Left renal cortex interstitium (tissue), 4 donors: ENCODE results near the gene RMND5B. TPM values are rescaled to one million over a fixed set of nuclear protein-coding genes. Genes with fewer than 3 reads are reported as not detected.
"Not testable (repeated sequence)": the region's sequence is repeated elsewhere in the genome, so short reads cannot be mapped to it uniquely, and the experiment has no call there.

Experiments used
- DNase-seq, 4 donors: peaks; one replicate each; pipeline ENCODE4 v3.0.0-alpha.2; 2013; ENCODE audit warnings: low read depth in 4 of 4, low spot score in 2 of 4, missing footprints in 1 of 4
- polyA plus RNA-seq, 4 donors: library from polyadenylated mRNA; unstranded; fragments of 120-200 nt; gene quantifications; one replicate each; pipeline ENCODE4 v1.2.1, GENCODE V29; 2013; ENCODE audit not compliant: insufficient read length in 4 of 4

The RMND5B gene, protein sequence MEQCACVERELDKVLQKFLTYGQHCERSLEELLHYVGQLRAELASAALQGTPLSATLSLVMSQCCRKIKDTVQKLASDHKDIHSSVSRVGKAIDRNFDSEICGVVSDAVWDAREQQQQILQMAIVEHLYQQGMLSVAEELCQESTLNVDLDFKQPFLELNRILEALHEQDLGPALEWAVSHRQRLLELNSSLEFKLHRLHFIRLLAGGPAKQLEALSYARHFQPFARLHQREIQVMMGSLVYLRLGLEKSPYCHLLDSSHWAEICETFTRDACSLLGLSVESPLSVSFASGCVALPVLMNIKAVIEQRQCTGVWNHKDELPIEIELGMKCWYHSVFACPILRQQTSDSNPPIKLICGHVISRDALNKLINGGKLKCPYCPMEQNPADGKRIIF
- polyA plus RNA-seq, result 10 to 100 TPM; 30.8 to 39.6 (median 34.7) TPM

- peak in 3 of 4 donors; percentile 64 to 73 (median 67) for DNase-seq
Measured at GRCh38 chr5:178130576-178131445, at the start of gene RMND5B. Gene RMND5B, plus strand, starts transcription at chr5:178131014. Its CDS starts 7,106 bp downstream, at chr5:178138120.

DNA sequence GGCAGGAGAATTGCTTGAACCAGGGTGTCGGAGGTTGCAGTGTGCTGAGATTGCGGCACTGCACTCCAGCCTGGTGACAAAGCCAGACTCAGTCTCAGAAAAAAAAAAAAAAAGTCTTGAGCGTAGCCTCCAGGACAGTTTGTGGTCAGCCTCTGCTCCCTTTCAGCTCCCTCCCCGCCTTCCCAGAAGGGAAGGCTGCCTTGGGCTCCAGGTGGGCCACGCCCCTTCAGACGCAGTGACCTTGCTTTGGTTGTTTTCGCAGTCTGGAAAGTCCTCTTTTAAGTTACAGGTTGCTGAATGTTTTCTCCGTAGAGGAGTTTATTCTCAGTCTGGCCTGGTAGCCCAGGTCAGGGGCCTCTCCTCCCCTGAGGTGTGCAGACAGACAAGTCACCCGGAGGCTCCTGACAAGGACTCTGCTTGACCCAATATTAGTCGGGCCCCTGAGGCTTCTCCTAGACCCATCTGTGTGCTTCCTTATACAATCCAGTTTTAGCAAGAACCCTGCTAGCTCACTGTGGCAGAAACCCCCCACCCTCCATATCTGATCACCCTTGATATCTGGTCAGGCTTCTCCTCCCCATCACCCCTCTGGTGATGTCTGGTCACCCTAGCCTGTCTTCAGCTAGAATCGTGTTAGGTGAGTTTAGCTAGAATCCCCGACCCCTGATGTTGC lies 49.1 kb upstream of the RMND5B start:
- no peak for DNase-seq

- DNase-seq, result no peak
Measured at GRCh38 chr5:178083922-178084321, 46.9 kb upstream of the RMND5B start.

DNA sequence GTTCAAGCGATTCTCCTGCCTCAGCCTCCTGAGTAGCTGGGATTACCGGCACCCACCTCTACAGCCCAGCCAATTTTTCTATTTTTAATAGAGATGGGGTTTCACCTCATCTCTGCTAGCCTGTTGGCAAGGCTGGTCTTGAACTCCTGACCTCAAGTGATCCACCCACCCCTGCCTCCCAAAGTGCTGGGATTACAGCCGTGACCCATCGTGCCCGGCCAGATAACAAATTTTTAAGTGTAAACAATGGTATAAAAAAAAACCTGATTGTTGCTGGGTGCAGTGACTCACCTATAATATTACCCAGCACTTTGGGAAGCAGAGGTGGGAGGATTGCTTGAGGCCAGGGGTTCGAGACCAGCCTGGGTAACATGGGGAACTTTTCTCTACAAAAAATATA lies 45.5 kb upstream of the RMND5B start:
- DNase-seq, result no peak

DNA sequence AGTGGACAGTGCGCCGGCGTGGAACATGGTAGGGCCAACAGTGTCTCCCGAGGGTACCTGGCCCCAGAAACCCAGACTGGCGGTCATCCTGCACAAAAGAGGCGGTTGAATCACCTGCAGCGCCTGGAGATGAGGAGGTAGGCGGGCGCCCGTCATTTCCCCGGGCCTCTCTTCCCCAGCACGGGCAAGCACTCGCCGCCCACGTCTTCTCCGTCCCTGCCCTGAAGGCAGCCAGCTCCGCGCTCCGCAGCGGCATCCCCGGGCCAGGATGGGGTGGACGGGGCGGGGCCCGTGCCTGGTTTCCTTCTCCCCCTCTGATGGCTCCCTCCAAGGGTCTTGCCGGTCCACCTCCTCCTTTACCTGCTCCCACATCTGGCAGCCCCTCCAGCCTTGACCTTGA lies 44.5 kb upstream of the RMND5B start:
- DNase-seq, result no peak

- not testable (repeated sequence) for DNase-seq
Measured at GRCh38 chr5:178087199-178087598, 43.6 kb upstream of the RMND5B start.

GRCh38 chr5:178090856-178091255 lies 40.0 kb upstream of the RMND5B start:
- no peak for DNase-seq

- no peak for DNase-seq
Measured at GRCh38 chr5:178093134-178093533, 37.7 kb upstream of the RMND5B start.

DNA sequence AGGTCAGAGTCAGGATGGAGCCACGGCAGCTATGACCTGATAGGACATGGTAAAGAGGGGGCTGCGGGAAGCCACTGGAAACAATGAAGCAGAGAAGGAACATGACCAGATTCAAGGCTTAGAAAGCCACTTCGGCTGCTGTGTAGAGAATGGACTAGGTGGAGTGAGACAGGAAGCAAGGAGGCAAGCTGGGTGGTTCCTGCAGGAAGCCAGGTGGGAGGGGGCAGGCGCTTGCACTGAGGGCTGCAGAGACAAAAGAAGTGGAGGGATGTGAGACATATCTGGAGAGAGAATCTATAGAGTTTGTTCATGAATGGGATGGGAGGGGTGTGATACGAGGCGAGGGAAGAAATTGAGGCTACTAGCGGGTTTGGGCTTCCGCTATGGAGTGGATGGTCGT lies 36.5 kb upstream of the RMND5B start:
- no peak for DNase-seq

DNA sequence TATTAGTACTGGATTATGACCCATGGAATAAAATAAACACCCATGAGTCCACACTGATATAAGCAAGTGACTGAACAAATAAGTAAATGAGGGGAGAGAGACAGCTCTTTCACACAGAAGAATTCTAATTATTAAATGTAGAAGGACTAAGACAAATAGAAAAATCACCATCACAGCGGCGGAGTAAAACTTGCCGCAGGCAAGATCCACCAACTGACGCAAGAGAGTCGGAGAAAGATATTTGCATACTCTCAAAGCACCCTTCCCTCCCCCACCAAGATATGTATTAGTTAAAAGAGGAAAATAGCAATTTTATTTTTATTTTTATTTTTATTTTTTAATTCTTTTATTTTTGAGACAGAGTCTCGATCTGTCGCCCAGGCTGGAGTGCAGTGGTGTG lies 32.1 kb upstream of the RMND5B start:
- DNase-seq, result no peak

- DNase-seq, result no peak
Measured at GRCh38 chr5:178103612-178104011, 27.2 kb upstream of the RMND5B start.

GRCh38 chr5:178104492-178104891 lies 26.3 kb upstream of the RMND5B start:
- no peak for DNase-seq

DNA sequence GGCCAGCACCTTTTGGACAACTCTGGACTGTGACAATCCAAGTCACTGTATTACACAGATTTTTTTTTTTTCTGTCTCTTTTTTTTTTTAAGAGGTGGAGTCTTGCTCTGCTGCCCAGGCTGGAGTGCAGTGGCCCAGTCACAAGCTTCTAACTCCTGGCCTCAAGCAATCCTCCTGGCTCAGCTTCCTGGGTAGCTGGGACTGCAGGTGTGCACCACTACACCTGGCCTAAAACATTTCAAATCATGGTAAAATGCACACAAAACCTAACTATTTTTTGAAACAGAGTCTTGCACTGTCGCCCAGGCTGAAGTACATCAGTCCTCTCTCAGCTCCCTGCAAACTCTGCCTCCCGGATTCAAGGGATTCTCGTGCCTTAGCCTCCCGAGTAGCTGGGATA lies 24.7 kb upstream of the RMND5B start:
- no peak for DNase-seq

DNA sequence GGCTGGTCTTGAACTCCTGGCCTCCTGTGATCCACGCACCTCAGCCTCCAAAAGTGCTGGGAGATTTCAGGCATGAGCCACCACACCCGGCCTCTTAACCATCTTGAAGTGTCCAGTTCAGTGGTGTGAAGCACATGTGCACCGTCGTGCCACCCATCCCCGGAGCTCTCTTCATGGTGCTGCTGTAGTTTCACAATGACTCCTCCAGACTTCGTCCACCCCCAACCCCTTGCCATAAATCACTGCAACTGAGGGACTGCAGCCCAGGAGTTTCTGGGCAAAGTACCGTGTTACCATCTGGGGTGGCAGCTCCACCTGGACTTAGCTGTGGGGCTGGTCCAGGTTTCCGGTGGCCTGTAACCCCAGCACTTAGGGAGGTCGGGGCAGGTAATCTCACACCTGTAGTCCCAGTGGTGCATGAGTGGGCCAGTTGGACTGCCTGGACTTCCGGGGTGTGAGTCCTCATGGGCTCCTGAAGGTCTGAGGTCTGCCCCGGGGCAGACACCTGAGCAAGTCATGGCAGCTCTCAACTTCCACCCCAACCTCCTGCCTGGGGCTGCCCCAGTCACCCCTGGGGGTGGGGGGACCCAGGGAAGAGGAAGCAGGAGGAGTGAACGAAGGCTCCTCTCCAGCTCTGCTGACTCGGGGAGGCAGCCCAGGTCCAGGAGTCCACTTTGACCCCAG lies 24.1 kb upstream of the RMND5B start:
- DNase-seq, result no peak

GRCh38 chr5:178107756-178108310 lies 23.0 kb upstream of the RMND5B start:
- DNase-seq, result no peak

DNA sequence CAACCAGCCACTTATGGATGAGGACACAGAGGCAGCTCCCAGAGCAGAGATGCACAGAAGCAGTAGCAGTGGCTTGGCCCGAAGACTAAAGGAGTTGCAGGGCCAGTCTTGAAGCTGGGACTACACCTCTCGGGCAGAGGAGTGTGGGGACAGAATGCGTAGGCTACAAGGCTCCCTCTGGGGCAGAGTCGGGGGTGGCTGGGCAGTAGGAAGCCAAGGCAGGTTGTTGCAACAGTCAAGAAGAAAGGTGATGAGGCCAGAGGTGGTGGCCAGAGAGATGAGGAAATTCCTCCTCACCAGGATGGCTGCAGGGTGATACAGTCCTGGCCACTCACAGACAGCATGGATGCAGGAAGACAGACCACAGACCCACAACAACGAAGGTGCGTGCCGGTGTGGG lies 22.4 kb upstream of the RMND5B start:
- DNase-seq, result no peak

DNA sequence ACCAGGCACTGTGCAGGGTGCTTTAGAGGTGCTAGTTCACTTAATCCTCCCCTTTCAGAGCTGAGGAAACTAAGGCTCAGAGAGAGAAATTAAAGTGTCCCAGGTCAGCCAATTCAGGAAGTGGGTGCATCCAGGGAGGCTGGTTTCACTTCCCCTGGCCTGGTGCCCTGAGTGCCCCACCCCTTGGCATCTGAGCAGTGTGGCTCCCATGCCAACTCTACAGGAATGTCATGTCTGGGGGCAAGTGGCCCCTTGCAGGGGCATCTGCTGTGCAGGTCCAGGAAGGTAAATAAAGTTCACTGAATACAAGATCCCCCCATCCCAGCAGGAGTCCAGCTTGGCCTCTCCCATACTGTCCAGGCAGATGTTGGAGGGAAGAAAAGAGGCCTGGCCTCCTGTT lies 21.8 kb upstream of the RMND5B start:
- no peak for DNase-seq

DNA sequence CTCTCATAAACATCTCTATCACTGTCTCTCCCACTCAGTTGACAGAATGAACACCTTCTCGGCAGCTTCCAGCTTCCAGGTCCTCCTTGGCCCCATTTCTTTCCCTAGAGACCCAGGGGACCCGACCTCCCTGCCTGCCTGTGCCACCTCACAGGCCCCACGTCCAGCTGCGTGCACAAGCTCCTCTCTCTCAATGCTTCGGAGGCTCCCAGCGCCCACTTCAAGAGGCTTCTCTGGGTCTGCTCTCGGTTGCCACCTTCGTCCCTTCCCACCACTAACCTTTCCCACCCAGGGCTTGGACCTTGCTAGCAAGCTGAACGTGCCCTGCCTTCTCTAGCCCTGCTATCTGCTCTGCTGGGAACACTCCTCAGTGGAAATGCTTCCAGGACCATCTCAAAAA lies 20.3 kb upstream of the RMND5B start:
- no peak for DNase-seq

- DNase-seq, result no peak
Measured at GRCh38 chr5:178111925-178112324, 18.9 kb upstream of the RMND5B start.

GRCh38 chr5:178112545-178112944 lies 18.3 kb upstream of the RMND5B start:
- DNase-seq, result no peak
